ENCODE measurements around the gene DUSP19.

Gene DUSP19

DNA sequence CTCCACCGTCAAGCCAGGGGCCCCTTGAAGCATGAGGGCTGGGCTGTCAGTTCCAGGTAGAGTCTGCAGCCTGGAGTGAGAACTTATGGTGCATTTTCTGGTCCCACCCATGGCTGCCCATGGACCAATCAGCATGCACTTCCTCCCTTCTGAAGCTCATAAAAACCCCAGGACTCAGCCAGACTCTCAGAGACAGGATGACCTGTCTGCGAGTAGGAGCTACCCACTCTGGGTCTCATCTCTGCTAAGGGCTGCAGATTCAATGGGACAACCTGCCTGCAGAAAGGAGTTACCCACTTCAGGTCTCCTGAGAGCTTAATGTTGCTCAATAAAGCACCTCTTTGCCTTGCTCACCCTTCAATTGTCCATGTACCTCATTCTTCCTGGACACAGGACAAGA is 9.4 kb upstream of the DUSP19 start:
- Histone ChIP-seq H3K9ac (ENCODE audit: low read length) (no peak overlapping the region), H3K4me1 (ENCODE audit: control insufficient read depth, insufficient read depth, low read length) (no peaks in the 10 kb centered on the region; the same call in 1 of the 2 replicates), H3K27me3 (ENCODE audit: control insufficient read depth, insufficient read depth, low read length) (no peaks in the 10 kb centered on the region), H3K4me3 (ENCODE audit: low read depth, low read length) (no peak overlapping the region), H3K36me3 (ENCODE audit: control insufficient read depth, insufficient read depth, low read length) (no peaks in the 10 kb centered on the region), H3K9me3 (ENCODE audit: control insufficient read depth, insufficient read depth, low read depth, low read length) (peaks cover 19% of the 10 kb centered on the region), H3K27ac (ENCODE audit: low read depth, low read length) (no peak overlapping the region)

DNA sequence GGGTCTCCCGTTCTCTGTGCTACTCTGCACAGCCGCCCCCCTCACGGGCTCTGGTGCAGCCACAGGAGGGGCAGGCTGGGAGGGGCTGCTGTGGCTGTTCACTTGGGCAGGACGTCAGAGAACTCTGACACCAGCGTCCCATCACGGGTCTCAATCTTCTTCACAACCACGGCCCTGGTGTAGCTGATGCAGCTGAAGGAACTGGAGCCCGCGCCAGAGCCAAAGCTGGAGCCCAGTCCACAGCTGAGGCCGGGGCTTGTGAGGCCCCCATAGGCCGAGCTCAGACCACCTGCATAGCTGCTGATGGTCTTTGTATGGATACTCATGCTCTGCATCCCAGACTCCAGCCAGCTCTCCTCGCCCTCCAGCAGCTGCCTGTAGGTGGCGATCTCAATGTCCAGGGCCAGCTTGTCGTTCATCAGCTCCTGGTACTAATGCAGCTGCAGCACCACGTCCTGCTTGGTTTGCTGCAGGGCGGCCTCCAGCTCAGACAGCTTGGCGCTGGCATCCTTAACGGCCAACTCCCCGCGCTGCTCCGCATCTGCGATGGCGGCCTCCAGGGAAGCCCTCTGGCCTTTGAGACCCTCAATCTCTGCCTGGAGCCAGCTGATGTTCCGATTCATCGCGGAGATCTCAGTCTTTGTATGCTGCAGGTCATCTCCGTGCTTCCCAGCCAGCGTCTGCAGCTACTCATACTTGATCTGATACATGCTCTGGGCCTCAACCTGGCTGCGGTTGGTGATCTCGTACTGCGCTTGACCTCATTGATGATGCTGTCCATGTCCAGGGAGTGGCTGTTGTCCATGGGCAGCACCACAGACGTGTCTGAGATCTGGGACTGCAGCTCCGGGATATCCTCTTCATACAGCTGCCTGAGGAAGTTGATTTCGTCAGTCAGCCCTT is 7.4 kb upstream of the DUSP19 start:
- Histone ChIP-seq H3K27ac (ENCODE audit: low read depth, low read length) (no peak overlapping the region), H3K4me3 (ENCODE audit: low read depth, low read length) (no peak overlapping the region)

DNA sequence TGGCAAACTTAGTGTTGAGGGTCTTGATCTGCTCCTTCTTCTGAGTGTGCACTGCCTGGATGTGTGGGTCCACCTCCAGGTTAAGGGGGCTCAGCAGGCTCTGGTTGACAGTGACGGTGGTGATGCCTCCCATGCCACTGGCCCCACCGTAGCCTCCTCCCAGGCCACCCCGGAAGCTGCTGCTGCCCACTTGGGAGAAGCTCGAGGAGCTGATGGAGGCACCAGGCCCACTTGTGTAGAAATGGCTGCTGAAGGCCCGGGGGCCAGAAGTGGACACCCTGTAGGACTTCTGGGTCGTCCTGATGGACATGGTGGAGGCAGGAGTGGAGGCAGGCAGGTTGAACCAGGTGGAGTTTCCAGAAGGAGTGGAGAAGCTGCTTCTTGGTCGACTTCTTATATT is 6.4 kb upstream of the DUSP19 start:
- Histone ChIP-seq H3K9ac (ENCODE audit: low read length) (no peak overlapping the region), H3K4me3 (ENCODE audit: low read depth, low read length) (no peak overlapping the region), H3K9me3 (ENCODE audit: control insufficient read depth, insufficient read depth, low read depth, low read length) (peaks cover 19% of the 10 kb centered on the region), H3K36me3 (ENCODE audit: control insufficient read depth, insufficient read depth, low read length) (no peaks in the 10 kb centered on the region), H3K4me1 (ENCODE audit: control insufficient read depth, insufficient read depth, low read length) (no peaks in the 10 kb centered on the region; the same call in 1 of the 2 replicates), H3K27ac (ENCODE audit: low read depth, low read length) (no peak overlapping the region), H3K27me3 (ENCODE audit: control insufficient read depth, insufficient read depth, low read length) (no peaks in the 10 kb centered on the region)

More for the DNA sequence above, 7.4 kb upstream of the DUSP19 start:
- H3K4me1 ChIP-seq (ENCODE audit: control insufficient read depth, insufficient read depth, low read length) = no peaks in the 10 kb centered on the region; the same call in 1 of the 2 replicates
- H3K9ac ChIP-seq (ENCODE audit: low read length) = no peak overlapping the region
- H3K9me3 ChIP-seq (ENCODE audit: control insufficient read depth, insufficient read depth, low read depth, low read length) = peaks cover 19% of the 10 kb centered on the region
- H3K27me3 ChIP-seq (ENCODE audit: control insufficient read depth, insufficient read depth, low read length) = no peaks in the 10 kb centered on the region
- H3K36me3 ChIP-seq (ENCODE audit: control insufficient read depth, insufficient read depth, low read length) = no peaks in the 10 kb centered on the region

DNA sequence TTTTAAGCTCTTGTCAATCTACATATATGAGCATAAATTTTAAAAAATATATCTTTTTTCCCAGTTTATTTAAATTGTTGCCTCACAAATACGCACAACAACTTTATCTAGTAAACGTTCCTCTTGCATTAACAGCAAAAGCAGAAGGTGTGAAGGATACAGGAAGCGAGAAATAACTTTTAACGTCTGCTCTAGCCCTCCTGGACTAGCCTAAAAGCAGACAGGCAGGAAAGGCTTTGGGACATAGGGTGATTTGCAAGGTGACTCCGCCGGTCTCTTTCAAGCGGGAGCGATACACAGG is 434 bp upstream of the DUSP19 start:
- no peaks in the 10 kb centered on the region for H3K27me3 ChIP-seq (ENCODE audit: control insufficient read depth, insufficient read depth, low read length)
- peaks cover 13% of the 10 kb centered on the region; the same call in 1 of the 2 replicates for H3K4me1 ChIP-seq (ENCODE audit: control insufficient read depth, insufficient read depth, low read length)
- peak overlapping the region; percentile 71 for H3K4me3 ChIP-seq (ENCODE audit: low read depth, low read length)
- peak overlapping the region; percentile 10 for H3K9ac ChIP-seq (ENCODE audit: low read length)
- no peaks in the 10 kb centered on the region for H3K9me3 ChIP-seq (ENCODE audit: control insufficient read depth, insufficient read depth, low read depth, low read length)
- H3K27ac ChIP-seq (ENCODE audit: low read depth, low read length) = no peak overlapping the region
- no peaks in the 10 kb centered on the region for H3K36me3 ChIP-seq (ENCODE audit: control insufficient read depth, insufficient read depth, low read length)

DNA sequence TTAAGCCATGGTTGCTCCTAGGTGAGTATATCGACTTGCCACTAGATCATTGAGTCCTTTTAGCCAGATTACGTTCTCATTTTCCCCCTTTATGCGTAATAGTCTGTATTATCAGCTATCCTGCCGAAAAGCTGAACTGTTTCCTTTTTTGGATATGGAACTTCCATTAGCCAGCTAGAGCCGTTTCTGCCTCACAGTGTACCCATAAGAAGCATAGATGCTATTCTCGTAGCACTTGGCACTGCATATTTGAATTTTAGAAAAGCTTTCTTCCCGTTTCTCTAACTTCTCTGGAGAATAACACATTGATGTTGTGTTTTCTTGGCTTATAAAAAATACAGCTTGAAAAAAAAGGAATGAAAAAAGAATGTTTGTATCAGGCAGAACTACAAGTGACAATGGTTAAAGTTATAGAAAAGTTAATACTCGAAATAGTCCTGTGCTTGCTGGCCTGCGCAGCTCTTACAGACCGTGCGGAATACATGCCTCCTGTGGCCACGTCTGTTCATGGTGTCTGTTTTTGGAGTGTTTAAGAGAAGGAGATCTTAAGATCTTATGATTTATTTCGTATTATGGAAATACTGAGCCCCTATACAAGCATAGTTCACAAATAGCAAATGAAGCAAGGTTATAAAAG is 710 bp downstream of the DUSP19 start:
- Histone ChIP-seq H3K27me3 (ENCODE audit: control insufficient read depth, insufficient read depth, low read length) (no peaks in the 10 kb centered on the region), H3K9ac (ENCODE audit: low read length) (no peak overlapping the region), H3K4me1 (ENCODE audit: control insufficient read depth, insufficient read depth, low read length) (peaks cover 13% of the 10 kb centered on the region; the same call in 1 of the 2 replicates), H3K9me3 (ENCODE audit: control insufficient read depth, insufficient read depth, low read depth, low read length) (no peaks in the 10 kb centered on the region), H3K27ac (ENCODE audit: low read depth, low read length) (no peak overlapping the region), H3K4me3 (ENCODE audit: low read depth, low read length) (peak overlapping the region; percentile 71), H3K36me3 (ENCODE audit: control insufficient read depth, insufficient read depth, low read length) (no peaks in the 10 kb centered on the region)

DNA sequence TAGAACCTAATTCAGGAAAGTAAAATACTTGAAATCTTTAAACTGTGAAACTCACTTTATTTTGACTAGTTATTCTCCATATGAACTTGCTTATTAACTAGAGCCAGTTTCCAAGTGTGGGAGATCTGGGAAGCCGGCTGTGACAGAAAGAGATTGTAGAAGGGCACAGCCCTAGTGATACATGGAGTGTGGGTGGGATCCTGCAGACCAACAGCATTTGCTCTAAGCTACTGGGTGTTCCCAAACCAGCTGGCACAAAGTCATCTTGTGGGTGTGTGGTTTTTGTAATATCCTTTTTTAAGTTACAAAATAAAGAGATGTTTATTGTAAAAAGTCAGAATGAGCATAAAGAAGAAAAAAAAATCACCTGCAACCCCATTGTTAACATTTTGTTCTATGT is 3.4 kb downstream of the DUSP19 start:
- no peak overlapping the region for H3K9ac ChIP-seq (ENCODE audit: low read length)
- no peaks in the 10 kb centered on the region for H3K9me3 ChIP-seq (ENCODE audit: control insufficient read depth, insufficient read depth, low read depth, low read length)
- no peak overlapping the region for H3K27ac ChIP-seq (ENCODE audit: low read depth, low read length)
- H3K4me3 ChIP-seq (ENCODE audit: low read depth, low read length) = no peak overlapping the region
- peaks cover 13% of the 10 kb centered on the region; the same call in 1 of the 2 replicates for H3K4me1 ChIP-seq (ENCODE audit: control insufficient read depth, insufficient read depth, low read length)
- H3K27me3 ChIP-seq (ENCODE audit: control insufficient read depth, insufficient read depth, low read length) = no peaks in the 10 kb centered on the region
- no peaks in the 10 kb centered on the region for H3K36me3 ChIP-seq (ENCODE audit: control insufficient read depth, insufficient read depth, low read length)

DNA sequence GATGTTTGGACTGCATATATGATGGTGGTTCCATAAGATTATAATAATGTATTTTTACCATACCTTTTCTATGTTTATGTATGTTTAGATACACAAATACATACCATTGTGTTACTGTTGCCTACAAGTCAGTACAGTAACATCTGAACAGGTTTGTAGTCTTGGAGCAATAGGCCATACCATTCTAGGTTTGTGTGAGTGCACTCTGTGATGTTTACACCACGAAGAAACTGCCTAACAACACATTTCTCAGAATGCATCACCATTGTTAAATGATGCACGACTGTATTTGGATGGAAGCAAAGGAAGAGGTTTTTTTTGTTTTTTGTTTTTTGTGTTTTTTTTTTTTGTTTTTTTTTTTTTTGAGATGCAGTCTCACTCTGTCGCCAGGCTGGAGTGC is 9.5 kb downstream of the DUSP19 start:
- no peaks in the 10 kb centered on the region for H3K36me3 ChIP-seq (ENCODE audit: control insufficient read depth, insufficient read depth, low read length)
- no peak overlapping the region for H3K4me3 ChIP-seq (ENCODE audit: low read depth, low read length)
- H3K9me3 ChIP-seq (ENCODE audit: control insufficient read depth, insufficient read depth, low read depth, low read length) = 0 out of 2 replicates have a peak, but pooled peaks cover 2% of the 10 kb centered on the region
- no peaks in the 10 kb centered on the region for H3K27me3 ChIP-seq (ENCODE audit: control insufficient read depth, insufficient read depth, low read length)
- H3K9ac ChIP-seq (ENCODE audit: low read length) = no peak overlapping the region
- H3K4me1 ChIP-seq (ENCODE audit: control insufficient read depth, insufficient read depth, low read length) = no peaks in the 10 kb centered on the region
- no peak overlapping the region for H3K27ac ChIP-seq (ENCODE audit: low read depth, low read length)

DNA sequence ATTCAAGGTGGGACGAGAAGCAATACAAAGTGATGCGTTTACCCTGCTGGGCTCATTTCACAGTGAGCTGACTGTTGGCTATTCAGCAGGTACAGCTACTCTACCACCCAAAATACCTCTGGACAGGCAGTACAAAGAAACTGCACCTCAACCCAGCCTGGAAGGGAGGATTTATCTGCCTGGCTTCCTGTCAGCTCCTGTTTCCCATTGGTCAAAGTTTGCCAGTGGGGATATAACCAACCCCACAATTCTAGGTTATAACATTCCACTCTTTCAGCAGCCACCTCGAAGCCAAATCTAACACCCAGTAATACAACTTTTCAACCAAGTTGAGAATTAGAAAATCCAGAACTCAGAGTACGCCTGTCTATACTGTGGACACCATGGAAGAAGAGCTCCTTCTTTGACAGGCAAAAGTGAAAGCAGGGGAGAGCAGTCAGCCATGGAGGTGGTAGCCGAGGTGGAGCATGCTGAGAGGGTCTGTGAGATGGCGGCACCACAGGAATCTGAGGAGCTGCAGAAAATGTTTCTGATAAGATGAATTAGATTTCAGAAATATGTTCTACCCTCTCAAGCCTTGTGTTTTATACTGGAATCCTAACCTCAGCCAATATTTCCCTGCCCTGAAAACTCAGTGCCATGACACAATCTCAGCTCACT is 10.8 kb downstream of the DUSP19 start:
- H3K36me3 ChIP-seq (ENCODE audit: control insufficient read depth, insufficient read depth, low read length) = no peaks in the 10 kb centered on the region
- 0 out of 2 replicates have a peak, but pooled peaks cover 2% of the 10 kb centered on the region for H3K9me3 ChIP-seq (ENCODE audit: control insufficient read depth, insufficient read depth, low read depth, low read length)
- no peak overlapping the region for H3K4me3 ChIP-seq (ENCODE audit: low read depth, low read length)
- no peak overlapping the region for H3K9ac ChIP-seq (ENCODE audit: low read length)
- H3K27me3 ChIP-seq (ENCODE audit: control insufficient read depth, insufficient read depth, low read length) = no peaks in the 10 kb centered on the region
- no peaks in the 10 kb centered on the region for H3K4me1 ChIP-seq (ENCODE audit: control insufficient read depth, insufficient read depth, low read length)
- no peak overlapping the region for H3K27ac ChIP-seq (ENCODE audit: low read depth, low read length)

DNA sequence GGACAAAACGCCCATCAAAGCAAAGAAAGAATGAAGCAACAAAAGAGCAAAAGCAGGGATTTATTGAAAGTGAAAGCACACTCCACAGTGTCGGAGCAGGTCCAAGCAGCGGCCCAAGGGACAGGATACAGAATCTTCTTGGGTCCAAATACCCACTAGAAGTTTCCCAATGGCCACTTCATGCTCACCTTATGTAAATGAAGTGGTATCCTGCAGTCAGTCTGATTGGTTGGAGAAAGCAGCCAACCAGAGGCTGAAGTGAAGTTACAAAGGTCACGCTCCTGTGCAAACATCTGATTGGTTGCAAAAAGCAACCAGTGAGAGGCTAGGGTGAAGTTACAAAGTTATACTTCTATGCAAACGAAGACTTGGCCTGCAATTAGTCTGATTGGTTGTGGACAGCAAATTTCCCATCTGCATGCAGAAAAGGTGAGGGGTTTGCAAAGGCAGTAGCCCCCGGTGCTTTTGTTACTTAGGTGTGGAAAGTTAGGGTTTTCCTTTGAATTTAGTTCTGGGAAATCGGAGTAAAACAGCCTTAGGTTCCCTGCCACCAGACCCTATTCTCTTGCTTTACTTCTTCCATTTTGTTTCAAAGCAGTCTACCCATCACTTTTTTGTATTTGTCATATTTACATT is 12.9 kb downstream of the DUSP19 start:
- H3K27ac ChIP-seq (ENCODE audit: low read depth, low read length) = no peak overlapping the region
- H3K27me3 ChIP-seq (ENCODE audit: control insufficient read depth, insufficient read depth, low read length) = no peaks in the 10 kb centered on the region
- H3K9ac ChIP-seq (ENCODE audit: low read length) = no peak overlapping the region
- 0 out of 2 replicates have a peak, but pooled peaks cover 2% of the 10 kb centered on the region for H3K9me3 ChIP-seq (ENCODE audit: control insufficient read depth, insufficient read depth, low read depth, low read length)
- no peak overlapping the region for H3K4me3 ChIP-seq (ENCODE audit: low read depth, low read length)
- peaks cover 6% of the 10 kb centered on the region for H3K4me1 ChIP-seq (ENCODE audit: control insufficient read depth, insufficient read depth, low read length)
- H3K36me3 ChIP-seq (ENCODE audit: control insufficient read depth, insufficient read depth, low read length) = no peaks in the 10 kb centered on the region

DNA sequence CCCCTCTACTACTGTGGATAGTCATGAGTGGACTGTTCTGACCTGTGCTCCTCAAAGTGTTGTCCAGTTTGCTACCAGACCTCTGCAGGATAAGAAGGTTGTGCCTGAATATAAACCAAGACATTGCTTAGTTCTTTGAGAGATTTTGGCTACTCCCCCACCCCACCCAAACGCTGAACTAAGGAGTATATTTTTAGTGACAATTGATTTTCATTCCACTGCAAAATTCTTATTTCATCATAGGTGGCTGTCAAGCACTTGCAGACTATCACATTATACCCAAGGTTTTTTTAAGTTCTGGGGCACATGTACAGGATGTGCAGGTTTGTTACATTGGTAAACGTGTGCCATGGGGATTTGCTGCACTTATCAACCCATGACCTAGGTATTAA is 13.4 kb downstream of the DUSP19 start:
- H3K27ac ChIP-seq (ENCODE audit: low read depth, low read length) = no peak overlapping the region
- H3K27me3 ChIP-seq (ENCODE audit: control insufficient read depth, insufficient read depth, low read length) = no peaks in the 10 kb centered on the region
- H3K4me1 ChIP-seq (ENCODE audit: control insufficient read depth, insufficient read depth, low read length) = peaks cover 6% of the 10 kb centered on the region
- no peak overlapping the region for H3K4me3 ChIP-seq (ENCODE audit: low read depth, low read length)
- H3K9me3 ChIP-seq (ENCODE audit: control insufficient read depth, insufficient read depth, low read depth, low read length) = 0 out of 2 replicates have a peak, but pooled peaks cover 2% of the 10 kb centered on the region
- no peak overlapping the region for H3K9ac ChIP-seq (ENCODE audit: low read length)
- no peaks in the 10 kb centered on the region for H3K36me3 ChIP-seq (ENCODE audit: control insufficient read depth, insufficient read depth, low read length)
